ENCODE measurements around the gene SEMA3A. TPM values are rescaled to one million over a fixed set of nuclear protein-coding genes. Genes with fewer than 3 reads are reported as not detected.

SEMA3A gene
- total RNA-seq, 1 donor from 2014 or later: 2.2 TPM

DNA sequence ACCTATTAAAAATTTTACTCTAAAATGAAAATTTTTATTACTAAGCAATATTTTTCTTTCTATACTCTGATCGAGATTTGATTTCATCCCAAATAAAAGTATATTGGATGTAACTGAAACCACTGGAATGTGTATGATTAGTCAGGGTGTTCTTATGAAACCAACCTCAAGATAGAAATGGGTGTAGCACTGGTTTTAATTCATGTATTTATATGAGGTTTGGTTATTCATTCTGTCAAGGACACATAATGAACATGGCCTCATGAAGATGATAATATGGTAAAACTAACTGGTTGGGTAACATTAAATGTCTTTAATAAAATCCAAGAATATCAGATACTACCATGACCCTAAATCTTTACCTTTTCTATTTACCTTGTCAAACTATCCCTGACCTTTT is 197.7 kb downstream of the SEMA3A start:
- intact Hi-C loops (cut with DNase I): no loop called here
- DNase-seq: no peak
- no peak for ATAC-seq (ENCODE audit: poor library complexity)

DNA sequence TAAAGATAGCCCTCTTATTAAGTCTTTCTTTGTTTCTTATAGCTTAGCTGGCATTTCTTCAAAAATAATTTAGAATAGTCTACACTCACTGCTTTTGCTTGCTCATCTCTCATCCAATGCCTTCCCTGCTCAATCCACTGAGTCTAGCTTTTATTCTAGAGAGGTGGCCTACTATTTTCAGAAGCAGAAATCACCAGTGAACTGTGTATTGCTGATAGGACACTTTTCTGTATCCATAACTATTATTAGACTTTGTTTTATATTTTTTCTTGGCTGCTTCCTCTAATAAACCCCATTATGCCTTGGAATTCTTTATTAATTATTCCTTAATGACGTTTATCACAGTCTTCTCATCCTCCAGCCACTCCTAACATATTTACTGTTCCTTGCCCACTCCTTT is 206.8 kb downstream of the SEMA3A start:
- intact Hi-C loops (cut with DNase I): no loop called here
- no peak for ATAC-seq (ENCODE audit: poor library complexity)

DNA sequence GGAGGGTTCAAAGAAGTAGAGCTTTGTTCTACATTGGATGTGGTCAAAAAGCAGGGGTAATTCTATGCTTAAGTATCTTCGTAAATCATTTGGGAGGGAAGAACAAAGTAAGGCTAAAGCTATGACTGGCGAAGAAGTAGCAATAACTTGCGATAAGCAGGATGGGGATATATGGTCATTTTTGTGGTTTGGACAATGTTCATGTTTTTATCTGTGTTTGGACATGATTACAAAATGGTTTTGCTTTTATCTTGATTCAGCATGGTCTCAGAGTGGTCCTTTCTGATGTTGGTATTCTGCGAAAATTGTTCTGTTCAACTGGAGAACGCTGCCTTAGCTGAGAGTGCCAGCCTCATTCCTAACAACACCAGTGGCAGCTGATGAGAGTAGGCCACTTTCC is 208.8 kb downstream of the SEMA3A start:
- DNase-seq (no peak), ATAC-seq (ENCODE audit: poor library complexity) (no peak)
- intact Hi-C loops (cut with DNase I): no loop called here

More for the DNA sequence above, 206.8 kb downstream of the SEMA3A start:
- DNase-seq: no peak

DNA sequence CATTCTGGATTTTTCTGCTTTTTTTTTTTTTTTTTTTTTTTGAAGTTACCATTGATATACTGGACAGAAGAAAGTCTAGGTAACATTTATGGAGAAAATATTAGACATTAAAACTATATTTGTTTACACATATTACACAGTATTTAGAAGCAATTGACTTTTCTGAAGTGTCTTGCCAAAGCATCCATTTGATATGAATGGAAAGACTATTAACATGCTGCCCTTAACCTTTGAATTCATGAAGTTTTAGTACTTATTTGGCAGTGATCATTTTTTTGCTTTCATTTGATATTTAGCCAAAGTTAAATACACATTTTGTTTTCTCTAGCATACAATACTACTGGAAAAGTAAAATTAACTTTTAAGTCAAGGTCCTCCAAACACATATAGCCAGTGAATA is 210.0 kb downstream of the SEMA3A start:
- ATAC-seq (ENCODE audit: poor library complexity) (no peak), DNase-seq (no peak)
- intact Hi-C loops (cut with DNase I): no loop called here

DNA sequence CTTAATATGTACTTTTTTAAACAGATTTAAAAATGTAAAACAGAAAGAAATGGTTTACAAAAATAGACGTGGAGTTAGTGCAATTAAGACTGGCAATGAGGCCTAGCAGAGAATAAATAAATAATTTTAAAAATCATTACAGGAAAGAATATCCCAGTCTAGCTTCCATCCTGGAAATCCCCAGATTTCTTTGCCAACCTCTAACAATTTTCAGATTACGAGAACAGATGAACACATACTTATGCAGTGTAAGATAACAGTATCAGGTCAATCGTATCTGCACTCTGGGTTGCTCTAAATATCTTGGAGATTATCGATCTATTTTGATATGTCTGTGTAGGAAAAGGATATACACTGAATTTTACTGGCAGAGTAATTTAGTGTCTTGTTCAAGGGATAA is 210.5 kb downstream of the SEMA3A start:
- intact Hi-C loops (cut with DNase I): no loop called here
- no peak for ATAC-seq (ENCODE audit: poor library complexity)
- no peak for DNase-seq

DNA sequence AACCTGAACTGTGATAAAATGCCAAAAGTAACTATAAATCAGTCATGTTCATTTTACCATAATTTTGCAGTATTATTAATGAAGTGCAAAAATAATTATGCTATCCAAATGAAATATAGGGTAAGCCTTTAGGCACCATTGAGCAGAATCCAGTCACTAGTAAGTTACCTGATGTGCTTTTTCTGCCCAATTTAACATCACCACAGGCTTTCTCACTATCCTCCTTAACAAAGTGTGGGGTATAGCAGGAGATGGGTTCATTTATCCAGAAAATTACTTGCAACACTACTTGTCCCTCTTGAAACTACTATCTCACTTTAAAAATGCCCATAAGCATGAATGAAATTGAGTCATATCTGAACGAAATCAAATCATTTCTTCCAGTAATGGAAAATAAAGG is 211.0 kb downstream of the SEMA3A start:
- intact Hi-C loops (cut with DNase I): no loop called here
- DNase-seq: no peak
- no peak for ATAC-seq (ENCODE audit: poor library complexity)

DNA sequence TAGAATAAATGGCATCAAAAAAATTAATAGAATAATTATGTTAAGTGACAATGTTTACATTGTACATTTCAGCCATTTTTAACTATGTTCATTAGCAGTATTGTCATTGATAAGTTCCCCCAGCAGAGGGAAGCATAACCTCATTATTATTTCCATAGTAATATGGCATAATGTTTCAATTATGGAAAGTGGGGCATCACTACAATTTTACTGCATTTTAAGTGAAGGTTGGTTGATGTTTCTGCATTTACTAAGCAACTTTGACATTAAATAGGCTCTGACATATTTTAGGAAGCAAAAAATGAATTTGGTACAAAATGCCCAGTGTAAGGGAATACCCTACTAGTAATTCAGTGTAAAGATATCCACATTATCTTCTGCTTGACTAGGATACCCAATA is 218.3 kb downstream of the SEMA3A start:
- intact Hi-C loops (cut with DNase I): loop anchor here (5.0 to 10.0 kb wide), 2 partner anchors 478 to 1046 kb away; no protein-coding TSS in a partner anchor
- DNase-seq (no peak), ATAC-seq (ENCODE audit: poor library complexity) (peak; percentile 71)

DNA sequence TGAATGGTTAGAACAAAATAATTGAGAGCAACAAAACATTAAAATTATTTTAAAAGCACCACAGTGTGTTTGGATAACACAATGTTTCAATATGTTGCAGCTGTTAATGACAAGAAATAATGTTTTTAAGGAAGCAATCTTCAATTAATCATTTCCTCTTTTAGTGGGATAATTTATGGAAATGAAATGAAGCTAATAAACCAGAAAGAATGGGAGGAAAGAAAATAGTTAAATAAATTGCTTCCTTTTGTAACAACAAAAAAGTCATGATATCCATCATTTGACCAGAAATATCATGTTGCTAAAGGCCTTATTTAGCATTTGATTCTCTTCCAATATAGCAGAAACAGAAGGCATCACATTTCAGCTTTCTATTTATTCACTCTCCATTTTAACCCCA is 224.5 kb downstream of the SEMA3A start:
- ATAC-seq (ENCODE audit: poor library complexity) (no peak), DNase-seq (no peak)
- intact Hi-C loops (cut with DNase I): loop anchor here (5.0 to 10.0 kb wide), 2 partner anchors 217 to 485 kb away; no protein-coding TSS in a partner anchor

DNA sequence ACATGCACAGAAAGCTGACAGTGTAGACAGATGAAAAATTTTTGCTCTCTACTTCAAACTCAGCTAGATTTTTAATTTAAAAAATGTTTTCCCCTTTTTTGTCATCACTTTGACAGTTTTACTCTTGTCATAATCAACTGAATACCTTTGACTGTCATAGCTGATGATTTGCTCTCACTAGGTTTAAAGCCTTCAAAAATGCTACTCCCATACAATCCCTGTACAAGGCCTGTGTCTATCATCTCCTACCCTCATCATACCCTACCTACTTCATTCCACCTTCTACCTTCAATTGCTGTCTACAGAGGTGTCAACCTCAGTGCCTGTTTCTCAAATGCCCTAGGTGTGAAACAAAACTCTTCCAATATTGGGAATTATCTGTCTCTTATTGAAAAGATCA is 230.3 kb downstream of the SEMA3A start:
- ATAC-seq (ENCODE audit: poor library complexity) (no peak), DNase-seq (no peak)
- intact Hi-C loops (cut with DNase I): no loop called here

DNA sequence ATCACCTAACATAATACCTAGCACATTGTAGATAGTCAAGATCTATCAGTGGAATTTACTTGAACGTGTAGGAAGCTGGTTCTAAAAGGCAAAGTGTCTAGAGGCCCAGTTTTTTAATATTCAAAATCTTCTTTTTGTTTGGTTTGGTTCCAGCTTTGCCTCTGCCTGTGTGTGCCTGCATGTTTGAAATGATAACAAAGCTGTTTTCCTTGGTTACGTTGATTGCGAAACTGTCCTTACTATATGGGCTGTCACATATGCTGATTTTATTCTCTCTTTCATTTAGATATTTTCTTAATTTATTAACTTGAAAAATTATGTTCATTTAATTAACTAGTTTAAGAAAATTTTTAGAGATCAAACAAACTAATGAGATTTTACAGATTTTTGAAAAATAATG is 237.3 kb downstream of the SEMA3A start:
- DNase-seq: no peak
- intact Hi-C loops (cut with DNase I): no loop called here
- ATAC-seq (ENCODE audit: poor library complexity): no peak

DNA sequence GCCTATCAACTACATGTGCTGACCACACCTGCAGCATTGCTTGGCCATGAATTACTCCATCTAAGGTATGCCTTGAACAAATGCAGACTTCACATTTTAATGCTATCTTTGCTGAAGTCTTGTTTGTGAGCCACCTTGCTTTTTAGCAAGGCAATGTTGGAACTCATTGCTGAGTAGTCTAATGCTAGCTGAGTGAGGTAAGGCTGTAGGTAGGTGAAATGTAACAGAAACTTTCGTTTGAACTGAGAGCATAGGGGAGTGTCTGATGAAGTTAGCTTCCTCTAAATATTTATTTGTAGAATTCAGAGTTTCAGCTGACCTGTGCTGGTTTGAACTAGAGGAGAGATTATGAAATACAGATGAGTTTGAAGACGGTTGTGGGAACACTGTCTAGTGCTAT is 238.5 kb downstream of the SEMA3A start:
- ATAC-seq (ENCODE audit: poor library complexity) (no peak), DNase-seq (no peak)
- intact Hi-C loops (cut with DNase I): no loop called here

DNA sequence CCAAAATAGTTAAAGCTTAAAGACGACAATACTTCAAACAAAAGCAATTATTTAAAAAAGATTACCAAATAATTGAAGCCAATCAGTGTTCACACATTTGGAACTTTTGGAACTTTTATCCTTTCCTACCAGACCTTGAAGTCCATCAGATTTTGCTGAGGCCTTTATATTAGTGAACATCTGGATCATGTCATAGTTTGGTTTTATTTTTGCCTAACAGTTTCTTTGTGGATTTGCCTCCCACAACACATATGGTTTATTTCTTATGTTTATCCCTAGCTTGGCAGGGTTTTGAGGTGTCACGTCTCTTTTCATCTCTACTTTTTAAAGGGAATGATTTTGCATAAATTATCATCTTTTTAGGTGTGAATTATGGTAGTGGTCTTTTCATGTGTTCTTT is 242.4 kb downstream of the SEMA3A start:
- ATAC-seq (ENCODE audit: poor library complexity) (no peak), DNase-seq (no peak)
- intact Hi-C loops (cut with DNase I): no loop called here

DNA sequence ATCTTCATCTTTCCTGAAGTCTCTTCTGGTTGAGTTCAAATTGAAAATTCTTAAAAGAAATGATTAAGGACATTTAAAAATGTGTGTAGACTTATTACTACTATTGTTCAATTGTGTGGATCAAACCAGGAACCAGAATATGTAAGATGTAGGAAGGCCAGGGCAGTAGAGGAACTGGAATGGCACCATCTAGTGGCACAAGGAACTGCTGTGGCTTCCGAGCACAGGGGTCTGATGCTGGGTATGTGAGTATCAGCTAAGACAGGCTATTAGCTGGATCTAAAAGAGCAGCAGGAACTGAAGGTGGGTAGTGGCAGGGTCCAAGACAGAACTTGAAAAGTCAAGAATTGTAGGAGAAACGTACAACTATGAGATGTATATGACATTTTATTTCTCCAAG is 247.3 kb downstream of the SEMA3A start:
- ATAC-seq (ENCODE audit: poor library complexity) (no peak), DNase-seq (no peak)
- intact Hi-C loops (cut with DNase I): no loop called here

DNA sequence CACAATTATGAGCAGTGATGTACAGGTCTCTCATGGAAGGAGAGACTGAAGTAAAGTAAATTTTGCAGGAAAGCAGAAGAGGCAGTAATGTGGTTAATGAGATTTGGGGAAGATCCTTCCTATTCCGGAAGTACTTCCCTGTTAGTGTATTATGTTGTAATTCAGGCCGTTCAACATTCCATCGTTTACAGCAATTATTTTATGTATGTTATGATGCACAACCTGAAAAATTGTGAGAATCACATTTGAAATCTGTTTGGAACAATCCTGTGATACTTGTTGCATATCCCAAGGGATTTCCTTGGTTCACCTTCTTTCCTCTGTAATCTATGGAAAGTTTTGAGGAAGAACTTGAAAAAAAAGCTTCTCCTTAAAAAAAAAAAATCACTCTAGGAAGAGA is 247.8 kb downstream of the SEMA3A start:
- intact Hi-C loops (cut with DNase I): no loop called here
- ATAC-seq (ENCODE audit: poor library complexity) (no peak), DNase-seq (no peak)

DNA sequence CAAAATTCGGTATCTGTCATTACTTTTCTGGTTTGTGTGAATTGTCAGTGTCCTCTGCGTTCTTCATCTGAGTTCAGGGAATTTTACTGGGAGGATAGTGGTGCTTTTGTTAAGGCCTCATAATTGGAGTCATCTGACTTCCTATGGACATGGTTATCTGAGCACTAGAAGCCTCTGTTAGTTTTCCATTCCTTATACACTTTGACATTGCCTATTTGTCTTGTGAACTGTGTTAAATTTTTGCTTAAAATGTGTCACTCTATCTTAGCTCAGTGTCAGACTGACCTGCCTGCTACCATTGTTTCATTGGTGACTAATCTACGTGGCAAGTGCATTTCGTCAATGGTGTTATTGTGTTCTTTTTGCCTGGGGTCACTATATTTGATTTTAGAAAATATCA is 253.3 kb downstream of the SEMA3A start:
- ATAC-seq (ENCODE audit: poor library complexity): no peak
- intact Hi-C loops (cut with DNase I): no loop called here
- DNase-seq: no peak

DNA sequence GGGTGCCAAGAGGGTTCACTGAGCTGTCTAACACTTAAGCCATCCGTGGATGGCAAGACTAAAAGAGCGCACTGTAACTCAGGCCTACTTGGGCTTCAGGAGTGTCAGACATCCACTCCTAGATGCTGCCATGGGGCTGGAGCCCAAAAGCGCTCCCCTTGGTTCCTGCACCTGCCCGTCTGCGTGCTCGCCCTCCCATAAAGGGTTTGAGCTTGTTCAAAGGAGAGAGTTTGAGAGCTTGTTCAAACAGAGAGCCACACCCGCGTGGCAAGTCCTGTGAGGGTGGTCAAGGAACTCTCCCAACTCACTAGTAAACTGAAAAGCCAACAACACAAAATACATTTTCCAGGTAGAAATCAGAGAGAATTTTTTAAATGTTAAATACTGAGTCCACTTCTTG is 256.7 kb downstream of the SEMA3A start:
- ATAC-seq (ENCODE audit: poor library complexity) (no peak), DNase-seq (no peak)
- intact Hi-C loops (cut with DNase I): loop anchor here (5.0 to 10.0 kb wide), 2 partner anchors 1084 to 1617 kb away; no protein-coding TSS in a partner anchor

DNA sequence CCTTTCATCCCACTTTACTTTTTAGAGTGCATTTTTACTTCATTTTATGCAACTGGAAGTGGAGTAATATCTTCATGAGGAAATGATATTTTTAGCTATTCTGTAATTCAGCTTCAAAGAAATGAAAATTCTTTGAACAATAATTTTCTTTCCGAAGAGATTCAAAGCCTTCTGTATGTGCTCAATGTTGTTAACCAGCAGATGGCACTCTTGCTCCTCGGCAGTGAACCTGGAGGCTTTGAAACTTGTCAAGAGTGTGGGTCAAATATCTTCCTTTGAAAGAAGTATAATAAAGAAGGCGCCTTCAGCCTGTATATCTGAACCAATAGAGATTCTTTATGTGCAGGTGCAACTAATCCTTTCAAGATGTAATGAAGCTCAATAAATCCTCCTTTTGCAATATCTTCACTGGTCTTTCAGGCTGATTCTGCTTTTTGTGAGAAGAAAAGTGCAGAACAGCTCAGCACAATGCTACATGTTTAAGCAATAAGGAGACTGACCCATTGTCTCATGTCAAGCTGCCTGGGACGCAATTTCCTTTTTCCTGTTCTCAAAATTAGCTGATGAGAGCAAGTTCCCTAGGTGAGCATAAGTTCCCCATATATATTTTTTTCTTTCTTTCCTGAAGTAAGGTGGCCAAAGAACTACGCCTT is 258.4 kb downstream of the SEMA3A start:
- ATAC-seq (ENCODE audit: poor library complexity): peak; percentile 80
- DNase-seq: no peak
- intact Hi-C loops (cut with DNase I): loop anchor here (5.0 to 10.0 kb wide), 2 partner anchors 1086 to 1619 kb away; no protein-coding TSS in a partner anchor

DNA sequence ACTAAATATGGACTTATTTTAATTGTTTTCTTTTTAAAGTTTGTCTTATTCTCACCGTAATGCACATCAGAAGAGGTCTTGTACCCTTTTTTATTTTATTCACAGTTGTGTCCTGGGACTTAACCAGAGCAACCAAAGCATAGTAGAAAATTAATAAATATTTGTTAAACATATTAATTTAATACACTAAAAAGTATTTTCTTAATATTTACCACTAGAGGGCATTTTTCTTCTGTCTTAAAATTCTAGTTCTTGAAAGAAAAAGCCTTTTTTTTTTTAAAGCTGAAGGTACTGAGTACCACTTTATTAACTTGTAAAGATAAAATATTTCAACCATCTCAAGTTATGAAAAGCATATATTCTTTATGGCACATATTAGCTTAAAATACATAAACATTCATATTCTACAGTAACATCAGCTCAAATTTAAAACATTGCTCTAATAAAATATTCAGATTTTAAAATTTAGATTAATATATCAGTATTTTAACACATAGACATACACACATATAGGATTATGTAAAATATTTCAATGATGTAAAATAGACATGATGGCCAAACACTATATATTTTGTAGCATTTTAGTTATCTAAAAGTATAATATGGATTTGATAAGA is 260.4 kb downstream of the SEMA3A start:
- ATAC-seq (ENCODE audit: poor library complexity): no peak
- intact Hi-C loops (cut with DNase I): loop anchor here (10.0 kb wide), 1 partner anchor 1621 kb away; no protein-coding TSS in a partner anchor

DNA sequence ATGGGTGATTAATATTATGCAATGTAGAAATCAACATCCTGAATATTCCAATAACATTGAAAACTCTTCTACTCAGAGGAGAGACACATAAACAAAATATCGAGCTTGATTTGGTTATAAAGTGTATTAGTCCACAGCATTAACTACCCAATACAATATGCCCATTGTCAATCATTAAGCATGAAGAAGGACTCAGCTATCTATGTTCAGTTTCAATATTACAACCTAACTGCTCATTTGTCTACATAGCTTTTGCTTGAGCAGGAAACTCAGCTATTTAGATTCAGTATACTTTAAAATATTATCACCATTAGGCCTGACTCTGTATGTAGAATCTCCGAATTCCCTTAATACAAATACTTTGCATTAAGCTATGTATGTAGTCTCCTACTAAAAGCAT is 262.6 kb downstream of the SEMA3A start:
- ATAC-seq (ENCODE audit: poor library complexity): no peak
- DNase-seq: no peak
- intact Hi-C loops (cut with DNase I): loop anchor here (10.0 kb wide), 1 partner anchor 1623 kb away; no protein-coding TSS in a partner anchor

More for the DNA sequence above, 260.4 kb downstream of the SEMA3A start:
- DNase-seq: no peak

DNA sequence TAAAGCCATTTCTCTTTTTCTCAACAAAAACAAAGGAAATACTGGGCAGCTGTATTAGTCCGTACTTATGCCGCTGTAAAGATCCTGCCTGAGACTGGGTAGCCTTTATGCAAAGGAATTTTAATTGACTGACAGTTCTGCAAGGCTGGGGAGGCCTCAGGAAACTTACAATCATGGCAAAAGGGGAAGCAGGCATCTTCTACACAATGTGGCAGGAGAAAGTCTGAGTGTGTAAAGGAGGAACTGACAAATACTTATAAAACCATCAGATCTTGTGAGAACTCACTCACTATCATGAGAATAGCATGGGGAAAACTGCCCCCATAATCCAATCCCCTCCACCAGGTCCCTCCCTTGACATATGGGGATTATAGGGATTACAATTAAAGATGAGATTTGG is 264.3 kb downstream of the SEMA3A start:
- ATAC-seq (ENCODE audit: poor library complexity) (no peak), DNase-seq (no peak)
- intact Hi-C loops (cut with DNase I): loop anchor here (10.0 kb wide), 1 partner anchor 1625 kb away; no protein-coding TSS in a partner anchor

All from Right ventricle myocardium superior (tissue), 1 donor.